ENCODE results near the gene TMEM38B.
A peak's percentile ranks its signal among the peaks of the same experiment; 100 is the strongest.
"Not testable (repeated sequence)": the region's sequence is repeated elsewhere in the genome, so short reads cannot be mapped to it uniquely, and the experiment has no call there.

The TMEM38B gene

DNA sequence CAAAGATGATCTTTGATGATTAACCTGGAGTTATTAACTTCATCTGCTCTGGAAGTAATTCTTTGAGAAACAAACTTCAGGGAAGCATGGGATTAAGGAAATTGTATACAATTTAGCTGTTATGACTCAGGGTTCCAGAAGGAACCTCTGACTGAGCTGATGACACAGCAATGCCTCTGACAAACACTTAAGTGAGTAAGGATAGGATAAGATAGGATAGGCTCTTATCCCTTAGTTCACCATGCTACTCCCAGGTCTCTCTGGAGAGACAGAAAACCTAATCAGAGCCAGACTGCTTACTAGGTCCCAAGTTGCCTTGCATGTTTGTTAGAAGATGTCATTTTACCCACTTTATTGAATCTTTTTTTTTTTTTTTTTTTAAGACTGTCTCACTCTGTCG lies 12.6 kb upstream of the TMEM38B start:
- DNase-seq (ENCODE audit: low read depth in 3 of 3), result no peak

GRCh38 chr9:105683688-105684275 lies 10.6 kb upstream of the TMEM38B start:
- DNase-seq (ENCODE audit: low read depth in 3 of 3), result no peak

GRCh38 chr9:105686936-105687335 lies 7.4 kb upstream of the TMEM38B start:
- no peak for DNase-seq (ENCODE audit: low read depth in 3 of 3)

GRCh38 chr9:105690742-105691141 lies 3.6 kb upstream of the TMEM38B start:
- no peak for DNase-seq (ENCODE audit: low read depth in 3 of 3)

DNA sequence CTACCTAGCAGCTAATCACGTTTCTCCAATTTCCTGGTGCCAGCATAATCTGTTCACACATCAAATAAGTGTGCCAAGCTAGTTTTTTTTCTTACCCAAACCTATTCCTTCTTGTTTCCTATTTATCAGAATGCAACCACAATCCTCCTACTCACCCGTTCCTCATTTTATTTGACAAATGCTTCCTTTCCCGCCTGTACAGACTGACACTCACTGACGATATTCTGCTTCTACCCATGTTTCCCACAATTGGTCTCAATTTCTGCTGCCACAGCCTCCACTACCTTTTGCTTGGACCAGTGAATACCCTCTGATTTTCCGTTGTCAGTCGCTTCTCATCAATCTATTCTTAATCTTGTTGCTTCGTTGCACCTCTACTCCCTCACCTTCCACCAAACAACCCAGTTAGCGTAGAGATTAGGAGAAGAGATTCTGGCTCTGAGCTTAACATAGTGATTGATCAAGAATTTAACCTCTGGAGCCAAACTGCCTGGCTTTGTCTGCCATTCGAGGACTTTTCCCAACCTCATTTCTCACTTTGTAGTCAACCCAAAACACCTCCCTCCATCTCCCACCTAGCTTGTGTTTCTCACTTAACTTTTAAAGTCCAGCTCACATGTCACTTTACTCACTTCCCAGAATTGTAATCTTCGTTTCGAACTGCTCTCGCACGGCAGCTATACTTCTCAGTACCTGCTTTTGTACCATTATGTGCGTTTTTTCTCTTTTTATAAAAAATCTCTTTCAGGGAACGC lies 729 bp upstream of the TMEM38B start:
- DNase-seq (ENCODE audit: low read depth in 3 of 3), result no peak

DNA sequence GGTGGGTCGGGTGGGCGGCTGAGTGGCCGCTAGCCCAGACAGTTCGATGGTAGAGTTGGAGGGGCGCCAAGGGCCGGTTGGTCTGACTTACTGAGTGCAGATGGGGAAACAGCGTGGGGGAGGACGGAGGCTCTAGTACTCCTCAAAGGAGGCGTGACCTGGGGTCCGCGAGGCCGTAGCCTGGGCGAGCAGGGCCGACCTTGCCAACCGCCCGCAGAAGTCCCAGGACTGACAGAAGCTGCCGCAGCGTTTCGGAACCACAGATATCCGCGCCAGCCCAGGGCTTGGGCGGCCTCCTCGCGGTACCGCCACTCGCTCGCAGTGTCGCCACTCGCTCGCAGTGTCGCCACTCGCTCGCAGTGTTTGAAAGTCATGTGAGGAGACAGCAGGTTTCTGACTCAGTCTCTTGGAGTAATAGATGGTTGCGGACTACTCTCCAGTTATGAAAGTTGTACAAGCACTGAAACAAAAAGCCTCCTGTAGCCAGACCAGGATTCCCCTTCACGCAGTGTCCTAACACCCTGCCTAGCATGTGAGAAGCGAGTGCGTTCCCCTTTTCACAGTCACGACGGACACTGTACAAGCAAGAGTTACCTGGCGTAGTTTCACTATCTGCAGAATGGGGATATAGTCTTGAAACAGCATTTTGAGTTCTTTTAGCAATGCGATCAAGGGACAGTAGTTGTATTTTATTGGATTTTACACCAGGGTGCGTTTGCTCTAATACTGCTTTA lies 674 bp downstream of the TMEM38B start:
- DNase-seq (ENCODE audit: low read depth in 3 of 3), result peak; percentile 4 to 40 (median 8)

- no peak for DNase-seq (ENCODE audit: low read depth in 3 of 3)
Observed at GRCh38 chr9:105696219-105696793, 2.0 kb downstream of the TMEM38B start.

GRCh38 chr9:105697871-105698270 lies 3.5 kb downstream of the TMEM38B start:
- DNase-seq (ENCODE audit: low read depth in 3 of 3), result no peak

DNA sequence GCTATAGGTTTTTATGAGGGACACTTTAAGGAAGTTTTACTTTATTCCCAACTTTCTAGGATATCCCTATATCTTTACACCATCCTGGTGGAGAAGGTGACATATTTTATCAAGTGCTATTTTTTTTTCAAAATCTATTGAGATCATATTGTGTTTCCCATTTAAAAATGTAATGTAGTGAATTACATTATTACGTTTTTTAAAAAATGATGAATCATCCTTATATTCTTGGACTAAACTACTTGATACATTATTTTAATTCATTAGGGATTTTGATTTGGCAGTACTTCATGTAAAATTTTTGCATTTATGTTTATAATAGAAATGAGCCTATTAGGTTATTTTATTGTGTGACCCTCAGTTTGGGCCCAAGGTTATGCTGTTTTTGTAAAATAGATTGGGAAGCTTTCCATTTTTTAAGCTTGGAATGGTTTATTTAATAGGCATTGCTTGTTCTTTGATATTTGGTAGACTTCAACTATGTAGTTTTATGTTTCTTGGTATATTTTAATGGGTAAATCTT lies 4.1 kb downstream of the TMEM38B start:
- DNase-seq (ENCODE audit: low read depth in 3 of 3), result no peak

DNA sequence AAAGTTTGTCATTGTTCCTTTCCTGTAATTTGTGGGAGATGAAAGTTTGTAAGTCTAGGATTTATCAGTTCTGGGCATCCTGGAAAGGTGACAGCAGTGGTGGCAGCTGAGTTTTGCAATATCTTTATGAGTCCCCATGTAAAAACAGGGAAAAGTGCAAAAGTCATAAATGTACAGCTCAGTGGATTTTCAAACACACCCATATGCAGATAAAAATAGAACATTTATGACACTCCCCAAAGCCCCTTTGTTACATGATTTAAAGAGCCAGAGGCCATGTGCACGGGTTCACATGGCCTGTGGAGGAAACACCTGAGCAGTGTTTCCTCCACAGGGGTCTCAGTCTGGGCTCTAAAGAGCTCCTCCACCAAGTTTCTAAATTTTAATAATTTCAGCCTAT lies 6.3 kb downstream of the TMEM38B start:
- no peak for DNase-seq (ENCODE audit: low read depth in 3 of 3)

- no peak for DNase-seq (ENCODE audit: low read depth in 3 of 3)
Observed at GRCh38 chr9:105701145-105701544, 6.8 kb downstream of the TMEM38B start.

DNA sequence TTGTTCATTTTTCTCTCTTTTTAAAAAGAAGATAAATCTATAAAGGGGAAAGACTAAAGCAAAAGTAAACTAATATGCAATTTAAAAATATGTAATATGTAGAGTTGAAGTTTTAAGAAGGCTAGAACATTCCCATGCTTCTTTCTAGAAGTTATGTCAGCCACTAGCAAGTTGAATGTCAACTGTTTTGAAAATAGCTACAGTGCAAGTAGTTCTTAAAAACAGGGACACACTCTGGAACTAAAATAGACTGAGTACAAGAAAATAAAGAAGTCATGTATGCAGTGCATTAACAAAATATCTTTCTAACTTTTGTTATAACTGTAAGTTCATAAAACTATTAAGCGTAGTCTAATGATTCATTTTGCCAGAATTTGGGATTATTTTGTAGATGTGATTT lies 7.9 kb downstream of the TMEM38B start:
- no peak for DNase-seq (ENCODE audit: low read depth in 3 of 3)

DNA sequence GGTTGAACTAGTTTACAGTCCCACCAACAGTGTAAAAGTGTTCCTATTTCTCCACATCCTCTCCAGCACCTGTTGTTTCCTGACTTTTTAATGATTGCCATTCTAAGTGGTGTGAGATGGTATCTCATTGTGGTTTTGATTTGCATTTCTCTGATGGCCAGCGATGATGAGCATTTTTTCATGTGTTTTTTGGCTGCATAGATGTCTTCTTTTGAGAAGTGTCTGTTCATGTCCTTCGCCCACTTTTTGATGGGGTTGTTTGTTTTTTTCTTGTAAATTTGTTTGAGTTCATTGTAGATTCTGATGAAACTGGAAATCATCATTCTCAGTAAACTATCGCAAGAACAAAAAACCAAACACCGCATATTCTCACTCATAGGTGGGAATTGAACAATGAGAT lies 9.3 kb downstream of the TMEM38B start:
- not testable (repeated sequence) for DNase-seq (ENCODE audit: low read depth in 3 of 3)

DNA sequence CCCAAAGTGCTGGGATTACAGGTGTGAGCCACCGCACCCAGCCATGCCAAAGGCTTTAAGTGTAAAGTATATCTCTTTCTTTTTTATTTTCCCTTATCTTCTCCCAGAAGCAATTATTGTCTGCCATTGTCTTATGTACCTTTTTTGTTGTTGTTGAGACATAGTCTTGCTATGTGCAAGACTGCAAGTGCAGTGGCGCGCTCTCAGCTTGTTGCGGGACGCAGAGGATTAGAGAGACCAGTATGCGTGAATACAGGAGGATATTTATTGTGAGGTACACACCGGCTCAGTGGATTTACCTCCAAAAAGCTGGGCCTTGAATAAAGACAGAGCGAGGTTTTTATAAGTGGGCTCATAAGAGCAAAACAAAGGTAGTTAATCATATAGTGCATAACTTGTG lies 11.8 kb downstream of the TMEM38B start:
- no peak for DNase-seq (ENCODE audit: low read depth in 3 of 3)

GRCh38 chr9:105708405-105708804 lies 14.1 kb downstream of the TMEM38B start:
- DNase-seq (ENCODE audit: low read depth in 3 of 3), result no peak

GRCh38 chr9:105710638-105711037 lies 16.3 kb downstream of the TMEM38B start:
- no peak for DNase-seq (ENCODE audit: low read depth in 3 of 3)

DNA sequence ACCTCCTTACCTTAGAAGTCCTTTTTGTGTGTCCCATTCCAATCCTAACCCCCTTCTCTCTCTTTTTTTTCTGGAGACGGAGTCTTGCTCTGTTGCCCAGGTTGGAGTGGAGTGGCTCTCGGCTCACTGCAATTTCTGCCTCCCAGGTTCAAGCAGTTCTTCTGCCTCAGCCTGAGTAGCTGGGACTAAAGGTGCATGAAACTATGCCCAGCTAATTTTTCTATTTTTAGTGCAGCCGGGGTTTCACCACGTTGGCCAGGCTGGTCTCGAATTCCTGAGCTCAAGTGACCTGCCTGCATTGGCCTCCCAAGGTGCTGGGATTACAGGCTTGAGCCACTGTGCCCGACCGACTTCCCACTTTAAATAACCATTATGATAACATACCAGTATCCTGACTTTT lies 17.5 kb downstream of the TMEM38B start:
- no peak for DNase-seq (ENCODE audit: low read depth in 3 of 3)

DNA sequence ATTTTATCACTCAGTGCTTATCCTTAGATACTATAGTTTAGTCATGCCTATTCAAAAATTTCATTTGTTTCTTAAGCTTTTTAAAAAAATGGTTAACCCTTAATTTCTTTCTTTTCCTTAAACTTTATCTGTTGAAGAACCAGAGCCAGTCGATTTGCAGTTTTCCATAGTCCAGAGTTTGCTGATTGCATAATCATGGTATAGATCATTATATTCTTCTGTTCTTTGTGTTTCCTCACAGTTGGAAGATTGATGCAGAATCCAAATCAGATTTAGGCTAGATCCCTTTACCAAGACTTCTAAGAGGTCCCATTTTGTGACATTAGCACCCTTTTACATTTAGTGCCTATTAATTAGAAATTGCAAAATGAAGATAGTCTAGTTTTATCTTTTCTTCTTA lies 18.0 kb downstream of the TMEM38B start:
- no peak for DNase-seq (ENCODE audit: low read depth in 3 of 3)

GRCh38 chr9:105712773-105713172 lies 18.4 kb downstream of the TMEM38B start:
- DNase-seq (ENCODE audit: low read depth in 3 of 3), result no peak

GRCh38 chr9:105713260-105714019 lies 19.1 kb downstream of the TMEM38B start:
- DNase-seq (ENCODE audit: low read depth in 3 of 3), result no peak

GRCh38 chr9:105714020-105714331 lies 19.6 kb downstream of the TMEM38B start:
- DNase-seq (ENCODE audit: low read depth in 3 of 3), result no peak

- no peak for DNase-seq (ENCODE audit: low read depth in 3 of 3)
Observed at GRCh38 chr9:105716146-105716545, 21.8 kb downstream of the TMEM38B start.
